Activated T-helper 2 cell treated with anti-CD3 and anti-CD28 coated beads, Interferon-gamma antibody, Interleukin-2, Interleukin-4, amounts not matched to agents 10 μg/mL and 5 μg/mL and 100 μg/mL, durations not matched to agents 14 hours and 24 hours and 36 hours (primary cell): Measurements from ENCODE around the gene CTSF. TPM values are rescaled to one million over a fixed set of nuclear protein-coding genes. Genes with fewer than 3 reads are reported as not detected.

Experiments used
- DNase-seq: peaks from one replicate; pipeline ENCODE4 v3.0.0; 2021; ENCODE audit warnings: low spot score
- H3K27ac Mint-ChIP-seq: one replicate; pipeline ENCODE4 v1.8.0; 2021; ENCODE audit warnings: mixed read lengths
- H3K27me3 Mint-ChIP-seq: one replicate; pipeline ENCODE4 v1.8.0; 2021; ENCODE audit warnings: low read depth, mixed read lengths
- H3K36me3 Mint-ChIP-seq: one replicate; pipeline ENCODE4 v1.8.0; 2021; ENCODE audit warnings: low read depth, mixed read lengths
- H3K4me1 Mint-ChIP-seq: one replicate; pipeline ENCODE4 v1.8.0; 2021; ENCODE audit warnings: low read depth, mixed read lengths
- H3K4me3 Mint-ChIP-seq: one replicate; pipeline ENCODE4 v1.8.0; 2021; ENCODE audit warnings: low read depth, mild to moderate bottlenecking, moderate library complexity, mixed read lengths
- H3K9me3 Mint-ChIP-seq: one replicate; pipeline ENCODE4 v1.8.0; 2021; ENCODE audit warnings: mixed read lengths
- intact Hi-C: fragments of 100-400 bp; cut with micrococcal nuclease; formaldehyde crosslinking; loops from one replicate; pipeline ENCODE4 v1.15.1; 2023
- total RNA-seq: library from RNA; stranded (reverse); gene quantifications from 2 replicates; pipeline ENCODE4 v1.2.3, GENCODE V29; 2022

Gene CTSF
- total RNA-seq, 1 donor from 2014 or later: 0.73 TPM

DNA sequence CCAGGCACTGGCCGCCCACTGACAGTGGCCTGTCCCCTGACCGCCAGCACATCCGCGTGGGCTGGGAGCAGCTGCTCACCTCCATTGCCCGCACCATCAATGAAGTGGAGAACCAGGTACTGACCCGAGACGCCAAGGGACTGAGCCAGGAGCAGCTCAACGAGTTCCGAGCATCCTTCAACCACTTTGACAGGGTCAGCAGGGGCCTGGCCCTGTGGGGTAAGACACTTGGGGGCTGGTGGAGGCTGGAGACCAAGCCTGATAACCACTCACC, 6.5 kb downstream of the CTSF start:
- H3K36me3 Mint-ChIP-seq: no peaks in the 10 kb centered on the region
- no peak for DNase-seq
- H3K27ac Mint-ChIP-seq: no peak overlapping the region
- intact Hi-C loops: loop anchor here (10.0 kb wide), 1 partner anchor 273 kb away; no protein-coding TSS in a partner anchor
- no peaks in the 10 kb centered on the region for H3K9me3 Mint-ChIP-seq
- no peaks in the 10 kb centered on the region for H3K4me1 Mint-ChIP-seq
- H3K27me3 Mint-ChIP-seq: peaks cover 12% of the 10 kb centered on the region
- no peak overlapping the region for H3K4me3 Mint-ChIP-seq

GRCh38 chr11:66561178-66561974, 7.0 kb downstream of the CTSF start:
- H3K4me1 Mint-ChIP-seq: no peaks in the 10 kb centered on the region
- intact Hi-C loops: loop anchor here (10.0 kb wide), 1 partner anchor 273 kb away; no protein-coding TSS in a partner anchor
- no peak overlapping the region for H3K27ac Mint-ChIP-seq
- peaks cover 10% of the 10 kb centered on the region for H3K27me3 Mint-ChIP-seq
- H3K36me3 Mint-ChIP-seq: no peaks in the 10 kb centered on the region
- H3K4me3 Mint-ChIP-seq: no peak overlapping the region
- no peak for DNase-seq
- H3K9me3 Mint-ChIP-seq: no peaks in the 10 kb centered on the region

- H3K4me3 Mint-ChIP-seq: no peak overlapping the region
- H3K9me3 Mint-ChIP-seq: no peaks in the 10 kb centered on the region
- no peak for DNase-seq
- no peaks in the 10 kb centered on the region for H3K36me3 Mint-ChIP-seq
- no peak overlapping the region for H3K27ac Mint-ChIP-seq
- intact Hi-C loops: loop anchor here (10.0 kb wide), 1 partner anchor 275 kb away; no protein-coding TSS in a partner anchor
- H3K4me1 Mint-ChIP-seq: no peaks in the 10 kb centered on the region
- H3K27me3 Mint-ChIP-seq: peaks cover 6% of the 10 kb centered on the region
Observed at GRCh38 chr11:66559866-66560676, 8.3 kb downstream of the CTSF start.

DNA sequence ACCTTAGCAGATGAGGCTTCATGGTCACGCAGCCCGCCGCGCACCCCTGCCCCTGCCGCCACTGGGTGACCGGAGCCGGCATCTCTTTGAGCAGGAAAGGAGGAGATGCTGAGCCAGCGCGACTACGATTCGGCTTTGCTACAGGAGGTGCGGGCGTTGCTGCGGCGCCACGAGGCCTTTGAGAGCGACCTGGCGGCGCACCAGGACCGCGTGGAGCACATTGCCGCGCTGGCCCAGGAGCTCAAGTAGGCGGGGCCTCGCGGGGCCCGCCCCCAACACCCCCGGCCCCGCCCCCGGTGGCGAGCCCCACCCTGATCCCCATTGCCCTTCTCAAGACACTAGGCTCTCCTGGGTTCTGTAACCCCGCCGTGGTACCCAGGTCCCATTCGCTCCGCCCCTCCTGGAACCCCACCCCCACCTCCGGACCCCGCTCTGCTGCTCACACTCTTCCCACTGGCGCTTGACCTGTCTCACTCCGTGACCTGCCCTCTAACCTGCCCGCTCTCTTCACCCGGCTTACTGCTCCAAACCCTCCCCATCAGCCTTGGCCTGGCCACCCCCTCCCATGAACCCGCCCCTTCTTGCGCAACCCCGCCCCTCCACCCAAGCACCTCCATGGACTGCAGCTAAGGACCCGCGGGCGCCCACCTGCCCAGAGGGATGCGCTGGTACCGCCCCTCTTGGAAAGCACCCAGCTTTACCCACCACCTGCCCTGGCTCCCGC, 9.1 kb downstream of the CTSF start:
- no peak overlapping the region for H3K4me3 Mint-ChIP-seq

GRCh38 chr11:66557733-66558326, 10.6 kb downstream of the CTSF start:
- H3K36me3 Mint-ChIP-seq: no peaks in the 10 kb centered on the region
- no peak overlapping the region for H3K4me3 Mint-ChIP-seq
- H3K27ac Mint-ChIP-seq: no peak overlapping the region
- no peak for DNase-seq
- H3K9me3 Mint-ChIP-seq: no peaks in the 10 kb centered on the region
- intact Hi-C loops: no loop called here
- peaks cover 6% of the 10 kb centered on the region for H3K27me3 Mint-ChIP-seq
- no peaks in the 10 kb centered on the region for H3K4me1 Mint-ChIP-seq

More for the DNA sequence above, 9.1 kb downstream of the CTSF start:
- Mint-ChIP-seq H3K27me3 (peaks cover 6% of the 10 kb centered on the region), H3K27ac (no peak overlapping the region), H3K9me3 (no peaks in the 10 kb centered on the region), H3K4me1 (no peaks in the 10 kb centered on the region), H3K36me3 (no peaks in the 10 kb centered on the region)
- intact Hi-C loops: no loop called here
- no peak for DNase-seq

GRCh38 chr11:66556086-66556485, 12.3 kb downstream of the CTSF start:
- Mint-ChIP-seq H3K36me3 (no peaks in the 10 kb centered on the region), H3K4me1 (no peaks in the 10 kb centered on the region), H3K4me3 (no peak overlapping the region), H3K9me3 (no peaks in the 10 kb centered on the region), H3K27me3 (peaks cover 6% of the 10 kb centered on the region), H3K27ac (no peak overlapping the region)
- DNase-seq: no peak
- intact Hi-C loops: no loop called here

DNA sequence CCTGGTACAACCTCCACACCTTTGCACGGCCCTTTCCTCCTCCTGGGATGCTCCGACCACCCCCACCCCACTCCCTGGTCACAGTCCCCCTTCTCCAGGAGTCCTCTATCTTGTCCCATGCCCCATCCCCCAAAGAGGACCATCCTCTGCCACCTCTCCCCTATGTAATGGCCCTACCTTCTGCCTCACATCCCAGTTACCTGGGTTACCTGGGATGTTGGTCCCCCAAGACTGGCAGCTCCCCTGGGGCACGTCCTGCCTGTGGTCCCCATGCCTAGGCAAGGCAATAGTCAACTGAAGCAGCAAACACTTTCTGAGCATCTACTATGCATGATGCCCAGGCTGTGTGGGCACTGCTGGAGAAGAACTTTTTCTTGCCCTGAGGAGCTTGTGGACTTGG, 13.0 kb downstream of the CTSF start:
- Mint-ChIP-seq H3K27me3 (peaks cover 6% of the 10 kb centered on the region), H3K4me1 (no peaks in the 10 kb centered on the region), H3K4me3 (no peak overlapping the region), H3K9me3 (no peaks in the 10 kb centered on the region), H3K36me3 (no peaks in the 10 kb centered on the region), H3K27ac (no peak overlapping the region)
- intact Hi-C loops: no loop called here
- DNase-seq: no peak

DNA sequence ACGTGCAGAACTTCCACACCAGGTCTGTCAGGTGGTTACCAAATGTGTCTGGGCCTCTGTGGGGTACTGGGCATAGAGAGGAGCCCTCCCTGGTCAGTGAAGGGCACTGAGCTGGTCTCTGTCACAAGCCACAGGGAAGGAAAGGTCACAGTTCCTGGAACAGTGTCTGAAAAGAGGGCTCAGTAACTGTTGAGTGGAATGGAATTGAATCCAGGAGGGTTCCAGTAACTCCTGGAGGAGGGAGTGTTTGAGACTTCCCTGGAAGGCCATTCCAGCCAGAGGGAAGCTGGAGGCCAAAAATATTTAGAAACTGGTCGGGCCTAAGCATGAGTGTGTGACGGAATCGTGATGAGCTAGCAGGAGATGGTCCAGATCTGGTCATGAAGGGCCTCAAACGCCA, 13.8 kb downstream of the CTSF start:
- no peaks in the 10 kb centered on the region for H3K4me1 Mint-ChIP-seq
- no peak for DNase-seq
- H3K4me3 Mint-ChIP-seq: no peak overlapping the region
- H3K27ac Mint-ChIP-seq: no peak overlapping the region
- H3K36me3 Mint-ChIP-seq: no peaks in the 10 kb centered on the region
- intact Hi-C loops: no loop called here
- H3K27me3 Mint-ChIP-seq: peaks cover 11% of the 10 kb centered on the region
- no peaks in the 10 kb centered on the region for H3K9me3 Mint-ChIP-seq

DNA sequence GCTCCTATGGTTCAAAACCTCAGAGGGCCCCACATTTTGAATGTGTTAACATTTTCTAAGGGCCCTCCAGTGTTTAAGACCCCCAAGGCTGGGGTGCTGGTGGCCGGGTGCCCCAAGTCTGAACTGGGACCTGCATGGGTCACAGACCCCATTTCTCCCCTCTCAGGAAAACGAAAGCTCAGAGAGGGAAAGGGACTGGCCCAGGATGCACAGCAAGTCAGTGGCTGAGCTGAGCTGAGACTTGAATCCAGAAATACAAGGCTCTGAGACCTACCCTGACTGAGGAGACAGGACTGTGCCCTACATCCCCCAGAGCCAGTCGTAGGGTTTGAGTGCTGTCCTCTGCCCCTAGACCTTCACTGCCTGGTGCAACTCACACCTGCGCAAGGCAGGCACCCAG, 17.5 kb downstream of the CTSF start:
- peaks cover 1% of the 10 kb centered on the region for H3K4me1 Mint-ChIP-seq
- DNase-seq: no peak
- no peak overlapping the region for H3K27ac Mint-ChIP-seq
- H3K36me3 Mint-ChIP-seq: no peaks in the 10 kb centered on the region
- H3K4me3 Mint-ChIP-seq: no peak overlapping the region
- peaks cover 15% of the 10 kb centered on the region for H3K27me3 Mint-ChIP-seq
- H3K9me3 Mint-ChIP-seq: no peaks in the 10 kb centered on the region
- intact Hi-C loops: no loop called here

- DNase-seq: no peak
- Mint-ChIP-seq H3K4me1 (peaks cover 4% of the 10 kb centered on the region), H3K36me3 (no peaks in the 10 kb centered on the region), H3K4me3 (no peak overlapping the region), H3K9me3 (no peaks in the 10 kb centered on the region), H3K27me3 (peaks cover 15% of the 10 kb centered on the region), H3K27ac (no peak overlapping the region)
- intact Hi-C loops: no loop called here
Observed at GRCh38 chr11:66549696-66550095, 18.7 kb downstream of the CTSF start.

- no peak overlapping the region for H3K27ac Mint-ChIP-seq
- peaks cover 15% of the 10 kb centered on the region for H3K27me3 Mint-ChIP-seq
- peaks cover 9% of the 10 kb centered on the region for H3K4me1 Mint-ChIP-seq
- H3K9me3 Mint-ChIP-seq: no peaks in the 10 kb centered on the region
- DNase-seq: no peak
- intact Hi-C loops: no loop called here
- no peak overlapping the region for H3K4me3 Mint-ChIP-seq
- no peaks in the 10 kb centered on the region for H3K36me3 Mint-ChIP-seq
Observed at GRCh38 chr11:66548774-66549630, 19.4 kb downstream of the CTSF start.

DNA sequence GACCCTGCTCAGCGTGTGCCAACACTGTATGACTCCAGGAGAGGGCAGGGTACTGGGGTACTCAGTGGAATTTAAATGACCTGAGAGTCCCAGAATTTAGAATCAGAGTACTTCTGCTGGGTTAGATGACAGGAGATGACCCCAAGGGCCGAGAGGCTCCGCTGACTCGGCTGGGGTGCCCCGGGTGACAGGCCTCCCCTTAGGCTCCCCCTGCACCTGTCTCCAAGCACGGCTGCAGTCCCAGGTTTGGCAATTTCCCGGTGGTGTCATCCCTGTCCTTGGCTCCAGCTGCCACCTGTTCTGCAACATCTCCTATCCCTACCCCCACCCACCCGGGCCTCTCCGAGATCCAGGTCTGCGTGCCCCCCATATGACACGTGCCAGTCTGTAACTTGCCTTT, 20.4 kb downstream of the CTSF start:
- intact Hi-C loops: no loop called here
- Mint-ChIP-seq H3K4me1 (peaks cover 18% of the 10 kb centered on the region), H3K36me3 (peaks cover 4% of the 10 kb centered on the region), H3K27me3 (peaks cover 15% of the 10 kb centered on the region), H3K4me3 (no peak overlapping the region), H3K27ac (no peak overlapping the region), H3K9me3 (no peaks in the 10 kb centered on the region)
- no peak for DNase-seq
